WERI-Rb-1 (cell line): Measurements from ENCODE around the gene JSRP1.

Source experiments
- DNase-seq: peaks from one replicate; pipeline ENCODE4 v3.0.0-alpha.2; 2020
- H3K27ac ChIP-seq: fragments of 250-450 bp; sonication (Bioruptor Pico); 2 replicates; pipeline ENCODE4 v1.5.1; 2020; ENCODE audit warnings: mild to moderate bottlenecking, moderate library complexity
- H3K27me3 ChIP-seq: fragments of 250-450 bp; sonication (Bioruptor Pico); 2 replicates; pipeline ENCODE4 v1.5.1; 2021; ENCODE audit warnings: mild to moderate bottlenecking, low read depth, moderate library complexity; ENCODE audit not compliant: insufficient read depth, severe bottlenecking
- H3K36me3 ChIP-seq: fragments of 250-450 bp; sonication (Bioruptor Pico); 2 replicates; pipeline ENCODE4 v1.5.1; 2020; ENCODE audit warnings: mild to moderate bottlenecking, moderate library complexity
- H3K4me3 ChIP-seq: 2 replicates; pipeline ENCODE4 v1.5.1; 2011; ENCODE audit warnings: low read depth, mild to moderate bottlenecking, control low read depth, low read length
- H3K9me3 ChIP-seq: fragments of 250-450 bp; sonication (Bioruptor Pico); 2 replicates; pipeline ENCODE4 v1.5.1; 2021; ENCODE audit warnings: mild to moderate bottlenecking, moderate library complexity; ENCODE audit not compliant: severe bottlenecking
- CTCF ChIP-seq: IDR thresholded peaks from 2 replicates; pipeline ENCODE4 v1.5.1; 2011; ENCODE audit warnings: low read depth, mild to moderate bottlenecking, control low read depth, inconsistent platforms, low read length

The JSRP1 gene

GRCh38 chr19:2240881-2241760 is 15.1 kb downstream of the JSRP1 start:
- peaks cover 77% of the 10 kb centered on the region for H3K36me3 ChIP-seq
- H3K27ac ChIP-seq: no peak overlapping the region
- no peak overlapping the region for H3K4me3 ChIP-seq

DNA sequence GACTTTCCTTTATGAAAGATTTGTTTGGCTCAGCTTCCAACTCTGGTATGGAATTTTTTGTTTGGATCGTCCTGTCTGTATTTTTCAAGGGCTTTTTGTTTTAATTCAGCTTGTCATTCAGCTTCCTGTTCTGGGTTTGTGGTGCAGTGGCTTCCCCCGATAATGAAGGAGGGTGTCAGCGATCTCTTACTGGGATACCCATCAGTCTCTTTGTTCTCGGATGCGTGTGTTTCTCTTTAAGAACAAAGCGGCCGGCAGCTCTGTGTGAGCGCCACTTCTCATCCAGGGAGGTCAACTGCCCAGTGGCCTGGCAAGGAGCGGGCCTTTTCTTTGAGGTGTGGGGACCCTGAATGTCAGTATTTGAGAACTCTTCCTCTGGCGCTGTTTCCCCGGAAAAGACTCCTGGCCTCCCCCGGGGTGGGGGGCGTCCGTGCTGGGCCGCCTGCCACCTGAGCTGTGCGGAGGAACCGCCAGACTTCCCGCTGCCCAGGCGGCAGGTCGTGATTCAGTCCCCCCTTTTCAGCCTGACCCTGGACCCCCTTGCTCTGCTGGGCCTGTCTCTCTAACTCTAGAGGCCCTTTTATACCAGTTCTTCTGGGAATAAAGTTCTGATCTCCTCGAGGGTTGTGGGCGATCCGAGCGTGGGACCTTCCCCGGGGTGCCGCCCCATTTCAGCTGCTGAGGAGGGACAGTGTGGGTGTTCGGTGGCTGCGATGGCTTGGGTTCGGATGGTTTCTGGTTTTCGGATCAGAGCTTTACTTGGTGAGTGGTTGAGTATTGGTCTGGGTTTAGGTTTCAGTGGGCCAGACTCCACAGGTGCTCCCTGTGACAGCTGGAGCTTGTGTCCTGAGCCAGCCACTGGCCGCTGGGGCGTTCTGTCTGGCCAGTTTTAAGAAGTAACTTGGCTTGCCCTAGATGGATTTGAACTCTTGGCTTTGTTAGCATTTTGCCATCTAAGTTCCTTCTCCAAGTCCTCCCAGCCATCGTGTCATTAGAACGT is 16.1 kb downstream of the JSRP1 start:
- no peak for TF ChIP-seq CTCF
- no peak overlapping the region for H3K27ac ChIP-seq
- H3K36me3 ChIP-seq: peaks cover 67% of the 10 kb centered on the region
- H3K27me3 ChIP-seq: no peaks in the 10 kb centered on the region
- no peak for DNase-seq
- H3K9me3 ChIP-seq: no peaks in the 10 kb centered on the region
- H3K4me3 ChIP-seq: no peak overlapping the region

More at GRCh38 chr19:2240881-2241760, 15.1 kb downstream of the JSRP1 start:
- DNase-seq: no peak
- no peaks in the 10 kb centered on the region for H3K27me3 ChIP-seq
- no peaks in the 10 kb centered on the region for H3K9me3 ChIP-seq
- no peak for TF ChIP-seq CTCF

DNA sequence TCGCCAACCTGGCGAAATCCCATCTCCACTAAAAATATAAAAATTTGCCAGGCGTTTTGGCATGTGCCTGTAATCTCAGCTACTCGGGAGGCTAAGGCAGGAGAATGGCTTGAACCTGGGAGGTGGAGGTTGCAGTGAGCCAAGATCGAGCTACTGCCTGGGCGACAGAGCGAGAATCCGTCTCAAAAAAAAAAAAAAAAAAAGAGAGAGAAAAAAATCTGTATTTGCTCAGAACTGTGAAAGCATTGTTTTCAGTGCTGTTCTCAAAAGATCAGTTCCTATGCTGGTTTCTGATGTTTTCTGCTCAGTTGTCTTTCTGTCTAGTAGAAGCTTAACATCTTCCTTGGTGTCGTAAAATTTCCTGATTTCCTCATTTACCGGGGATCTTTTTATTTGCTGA is 17.0 kb downstream of the JSRP1 start:
- Histone ChIP-seq H3K27ac (no peak overlapping the region), H3K36me3 (peaks cover 67% of the 10 kb centered on the region)
- TF ChIP-seq CTCF: no peak

DNA sequence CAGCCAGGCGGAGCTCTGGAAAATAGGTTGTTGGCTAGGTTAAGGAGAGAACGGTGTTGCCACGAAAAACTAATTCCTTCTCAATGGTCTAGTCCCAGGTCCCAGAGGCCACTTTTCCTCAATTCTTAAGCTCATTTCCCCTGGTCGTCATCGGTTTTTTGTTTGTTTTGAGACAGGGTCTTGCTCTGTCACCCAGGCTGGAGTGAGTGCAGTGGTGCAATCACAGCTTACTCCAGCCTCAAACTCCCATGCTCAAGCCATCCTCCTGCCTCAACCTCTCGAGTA is 18.4 kb downstream of the JSRP1 start:
- H3K27ac ChIP-seq: peak overlapping the region; percentile 98; the same call in 1 of the 2 replicates
- H3K36me3 ChIP-seq: peaks cover 67% of the 10 kb centered on the region
- H3K4me3 ChIP-seq: peak overlapping the region; percentile 94

More for the DNA sequence above, 17.0 kb downstream of the JSRP1 start:
- Histone ChIP-seq H3K9me3 (no peaks in the 10 kb centered on the region), H3K4me3 (no peak overlapping the region), H3K27me3 (no peaks in the 10 kb centered on the region)
- no peak for DNase-seq

More for the DNA sequence above, 18.4 kb downstream of the JSRP1 start:
- H3K27me3 ChIP-seq: no peaks in the 10 kb centered on the region
- DNase-seq: no peak
- no peaks in the 10 kb centered on the region for H3K9me3 ChIP-seq
- TF ChIP-seq CTCF: no peak
